SK-N-SH (cell line): ENCODE results near the gene DNMBP.

Experiments used
- CHD2 ChIP-seq: fragments of 150-350 bp; IDR thresholded peaks from 2 replicates; pipeline ENCODE4 v1.6.1; 2018; ENCODE audit warnings: low read length; ENCODE audit not compliant: partially characterized antibody
- RFX5 ChIP-seq: IDR thresholded peaks from 2 replicates; pipeline ENCODE4 v1.6.1; 2012; ENCODE audit warnings: mild to moderate bottlenecking, improper control_type of control experiment, low read length

- TF ChIP-seq RFX5 (no peak), CHD2 (no peak)
Observed at GRCh38 chr10:100000109-100000644, 9.6 kb downstream of the DNMBP start.
